ENCODE results near the gene LBH.
A peak's percentile ranks its signal among the peaks of the same experiment; 100 is the strongest.

LBH gene

GRCh38 chr2:30259827-30260679 lies 28.7 kb downstream of the LBH start:
- no peak for DNase-seq

GRCh38 chr2:30260941-30261340 lies 29.6 kb downstream of the LBH start:
- DNase-seq = no peak

GRCh38 chr2:30261695-30262211 lies 30.4 kb downstream of the LBH start:
- peak; percentile 6 for DNase-seq

GRCh38 chr2:30262716-30263309 lies 31.5 kb downstream of the LBH start:
- DNase-seq = peak; percentile 46

GRCh38 chr2:30264274-30264673 lies 32.9 kb downstream of the LBH start:
- peak; percentile 36 for DNase-seq

- DNase-seq = peak; percentile 42
Observed at GRCh38 chr2:30265052-30266015, 34.0 kb downstream of the LBH start.

- peak; percentile 68 for DNase-seq
Observed at GRCh38 chr2:30266051-30266621, 34.8 kb downstream of the LBH start.

- DNase-seq = peak; percentile 58
Observed at GRCh38 chr2:30266705-30267104, 35.4 kb downstream of the LBH start.

GRCh38 chr2:30267161-30267975 lies 36.0 kb downstream of the LBH start:
- peak; percentile 72 for DNase-seq

GRCh38 chr2:30268296-30268871 lies 37.0 kb downstream of the LBH start:
- peak; percentile 52 for DNase-seq

GRCh38 chr2:30269114-30269770 lies 37.9 kb downstream of the LBH start:
- peak; percentile 47 for DNase-seq

- peak; percentile 41 for DNase-seq
Observed at GRCh38 chr2:30269771-30270145, 38.4 kb downstream of the LBH start.

GRCh38 chr2:30270166-30270565 lies 38.8 kb downstream of the LBH start:
- DNase-seq = no peak

- no peak for DNase-seq
Observed at GRCh38 chr2:30271301-30271700, 40.0 kb downstream of the LBH start.

GRCh38 chr2:30272286-30272685 lies 41.0 kb downstream of the LBH start:
- no peak for DNase-seq

- no peak for DNase-seq
Observed at GRCh38 chr2:30272761-30273573, 41.6 kb downstream of the LBH start.

GRCh38 chr2:30273574-30273929 lies 42.2 kb downstream of the LBH start:
- DNase-seq = no peak

GRCh38 chr2:30275256-30275655 lies 43.9 kb downstream of the LBH start:
- no peak for DNase-seq

- peak; percentile 58 for DNase-seq
Observed at GRCh38 chr2:30276455-30276911, 45.1 kb downstream of the LBH start.

GRCh38 chr2:30277582-30277981 lies 46.2 kb downstream of the LBH start:
- peak; percentile 43 for DNase-seq
